Fibroblast of pulmonary artery (primary cell): ENCODE measurements around the gene PPP2R2C.

Experiments used
- DNase-seq: peaks from one replicate; pipeline ENCODE4 v3.0.0-alpha.2; 2010; ENCODE audit warnings: low read depth
- H3K4me3 ChIP-seq: replicated peaks from 2 replicates; pipeline ENCODE4 v1.5.1; 2011; ENCODE audit warnings: low read depth, mild to moderate bottlenecking, control low read depth, low read length, moderate library complexity
- CTCF ChIP-seq: IDR thresholded peaks from 2 replicates; pipeline ENCODE4 v1.5.1; 2011; ENCODE audit warnings: mild to moderate bottlenecking, control low read depth, low read length, inconsistent platforms; ENCODE audit errors: missing control alignments

Gene PPP2R2C

DNA sequence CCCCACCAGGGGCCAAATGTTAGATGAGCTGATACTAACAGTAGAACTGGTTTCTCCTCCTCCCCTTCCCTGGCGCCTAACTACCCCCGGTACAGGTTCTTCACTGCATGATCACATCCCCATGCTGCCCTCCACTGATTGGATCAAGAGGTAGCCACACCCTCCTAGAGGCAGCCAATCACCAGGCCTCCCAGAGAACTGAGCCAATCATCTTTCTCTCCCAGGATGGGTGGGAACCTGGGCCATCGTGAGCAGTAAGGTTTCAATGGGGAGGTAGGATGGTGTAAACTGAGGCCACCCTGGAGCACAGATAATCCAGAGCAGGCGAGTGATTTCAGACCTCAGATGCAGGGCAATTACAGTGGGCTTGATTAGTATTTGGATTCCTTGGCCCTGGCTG, 64.2 kb downstream of the PPP2R2C start:
- no peak for DNase-seq
- TF ChIP-seq CTCF, result no peak
- H3K4me3 ChIP-seq, result no peak overlapping the region

DNA sequence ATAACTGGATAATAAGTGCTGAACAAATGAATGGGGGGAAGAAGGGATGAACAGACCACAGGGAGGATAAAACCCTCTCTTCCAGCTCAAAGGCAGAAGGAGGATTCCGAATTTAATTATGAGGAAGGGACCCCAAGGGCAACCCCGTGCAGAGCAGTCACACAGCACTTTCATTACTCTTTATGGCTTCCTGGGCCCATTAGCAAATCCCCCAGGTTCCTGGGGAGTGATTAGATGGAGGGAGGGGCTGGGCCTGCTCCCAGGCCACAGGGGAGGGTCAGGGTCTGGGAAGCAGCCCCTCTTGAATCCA, 67.1 kb downstream of the PPP2R2C start:
- no peak overlapping the region for H3K4me3 ChIP-seq
- DNase-seq, result no peak
- no peak for TF ChIP-seq CTCF

- no peak for DNase-seq
- no peak overlapping the region for H3K4me3 ChIP-seq
- no peak for TF ChIP-seq CTCF
Observed at GRCh38 chr4:6404611-6405396, 67.6 kb downstream of the PPP2R2C start.

- no peak overlapping the region for H3K4me3 ChIP-seq
- DNase-seq, result no peak
- TF ChIP-seq CTCF, result no peak
Observed at GRCh38 chr4:6403400-6403685, 69.1 kb downstream of the PPP2R2C start.

- no peak for DNase-seq
- TF ChIP-seq CTCF, result no peak
- H3K4me3 ChIP-seq, result no peak overlapping the region
Observed at GRCh38 chr4:6402566-6403399, 69.6 kb downstream of the PPP2R2C start.

DNA sequence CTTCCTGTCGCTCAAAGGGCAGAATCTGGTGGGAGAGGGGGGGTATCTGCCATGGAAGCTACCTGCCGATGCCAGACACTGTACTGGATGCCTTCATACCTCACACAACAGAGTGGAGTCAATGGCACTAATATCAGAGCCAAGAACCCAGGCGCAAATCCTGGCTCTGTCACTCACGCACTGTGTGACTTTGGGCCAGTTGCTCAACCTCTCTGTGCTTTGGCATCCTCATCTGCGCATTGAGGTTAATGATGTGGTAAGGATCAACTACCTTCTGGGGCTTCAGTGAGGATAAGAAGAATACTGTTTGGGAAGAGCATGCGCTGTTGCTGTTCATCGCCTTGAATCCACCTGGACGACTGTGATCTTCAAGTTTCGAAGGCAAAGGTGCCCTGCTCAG, 70.6 kb downstream of the PPP2R2C start:
- no peak overlapping the region for H3K4me3 ChIP-seq
- no peak for DNase-seq
- TF ChIP-seq CTCF, result no peak
